HG03108 (cell line): ENCODE results near the gene RBP7.
"Not testable (repeated sequence)": the region's sequence is repeated elsewhere in the genome, so short reads cannot be mapped to it uniquely, and the experiment has no call there.

Source experiments
- ATAC-seq: cut with Tn5 transposase; IDR thresholded peaks from one replicate; pipeline ENCODE4 v1.9.1; 2021; ENCODE audit warnings: moderate library complexity; ENCODE audit not compliant: unreplicated experiment

RBP7 gene

GRCh38 chr1:9996624-9997582 is at the start of gene RBP7:
TSS of gene RBP7 (plus strand) at chr1:9997228. CDS start at chr1:9997259, 31 bp downstream.
- no peak for ATAC-seq

GRCh38 chr1:9957726-9958125 is 39.3 kb upstream of the RBP7 start:
- no peak for ATAC-seq

- no peak for ATAC-seq
Measured at GRCh38 chr1:9960011-9960410, 37.0 kb upstream of the RBP7 start.

GRCh38 chr1:9960706-9961562 is 36.1 kb upstream of the RBP7 start:
- ATAC-seq = no peak

GRCh38 chr1:9984253-9984652 is 12.8 kb upstream of the RBP7 start:
- ATAC-seq = no peak

GRCh38 chr1:9985001-9985400 is 12.0 kb upstream of the RBP7 start:
- ATAC-seq = no peak

- ATAC-seq = no peak
Measured at GRCh38 chr1:9989773-9990172, 7.3 kb upstream of the RBP7 start.

- ATAC-seq = no peak
Measured at GRCh38 chr1:9990944-9991343, 6.1 kb upstream of the RBP7 start.

GRCh38 chr1:9992910-9993309 is 4.1 kb upstream of the RBP7 start:
- no peak for ATAC-seq

- no peak for ATAC-seq
Measured at GRCh38 chr1:9993561-9994075, 3.4 kb upstream of the RBP7 start.

GRCh38 chr1:10001016-10001665 is 4.1 kb downstream of the RBP7 start:
- ATAC-seq = no peak

GRCh38 chr1:10005248-10005647 is 8.2 kb downstream of the RBP7 start:
- ATAC-seq = not testable (repeated sequence)

GRCh38 chr1:10007169-10007568 is 10.1 kb downstream of the RBP7 start:
- ATAC-seq = no peak

GRCh38 chr1:10014016-10014415 is 17.0 kb downstream of the RBP7 start:
- no peak for ATAC-seq

- ATAC-seq = no peak
Measured at GRCh38 chr1:10019561-10019960, 22.5 kb downstream of the RBP7 start.

GRCh38 chr1:10020086-10020485 is 23.1 kb downstream of the RBP7 start:
- no peak for ATAC-seq

GRCh38 chr1:10020678-10021077 is 23.6 kb downstream of the RBP7 start:
- ATAC-seq = not testable (repeated sequence)

- ATAC-seq = not testable (repeated sequence)
Measured at GRCh38 chr1:10021992-10022391, 25.0 kb downstream of the RBP7 start.

GRCh38 chr1:10022656-10023055 is 25.6 kb downstream of the RBP7 start:
- no peak for ATAC-seq

GRCh38 chr1:10025354-10025753 is 28.3 kb downstream of the RBP7 start:
- no peak for ATAC-seq

- no peak for ATAC-seq
Measured at GRCh38 chr1:10027027-10027426, 30.0 kb downstream of the RBP7 start.
